Activated naive CD4-positive, alpha-beta T cell treated with Interleukin-2 at 50 U/mL for 16 hours (primary cell): ENCODE measurements around the gene PDP2.

ENCODE experiments used
- DNase-seq: peaks from one replicate; pipeline ENCODE4 v3.0.0-alpha.2; 2020

The PDP2 gene

DNA sequence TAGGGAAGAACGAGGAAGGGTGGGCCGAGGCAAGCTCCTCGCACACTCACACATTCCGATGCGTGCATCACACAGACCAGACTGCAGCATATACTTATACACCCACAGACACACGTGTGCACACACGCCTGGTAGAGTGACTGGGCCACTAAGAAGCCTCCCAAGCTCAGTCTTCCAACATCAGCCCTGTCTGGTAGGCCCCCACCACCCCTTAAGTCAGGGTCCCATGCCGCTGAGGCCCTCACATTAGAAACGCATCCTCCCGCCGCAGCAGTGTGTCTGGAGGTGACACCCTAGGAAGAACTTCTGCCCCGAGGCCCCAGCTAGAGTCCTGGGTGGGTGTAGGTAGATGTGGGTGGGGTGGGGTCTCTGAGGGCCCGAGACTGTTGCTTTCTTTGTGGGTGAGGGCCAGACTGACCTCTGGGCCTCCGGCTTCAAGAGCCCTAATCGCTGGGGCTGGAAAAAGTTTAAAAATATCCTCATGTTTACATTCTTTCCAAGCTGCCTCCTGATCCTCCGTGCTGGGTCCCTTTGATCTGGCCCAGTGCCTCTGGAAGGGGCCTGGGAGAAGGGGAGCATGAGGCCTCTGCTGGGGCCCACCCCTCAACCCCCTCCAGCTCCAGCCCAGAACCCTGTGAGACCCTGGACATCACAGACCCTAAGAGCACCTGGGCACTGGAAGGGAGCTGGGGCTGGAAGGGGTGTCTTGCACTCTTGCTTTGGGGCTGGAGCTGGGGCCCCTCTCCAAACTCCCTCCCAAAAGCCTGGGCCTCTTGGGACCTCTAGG is 24.7 kb downstream of the PDP2 start:
- no peak for DNase-seq

DNA sequence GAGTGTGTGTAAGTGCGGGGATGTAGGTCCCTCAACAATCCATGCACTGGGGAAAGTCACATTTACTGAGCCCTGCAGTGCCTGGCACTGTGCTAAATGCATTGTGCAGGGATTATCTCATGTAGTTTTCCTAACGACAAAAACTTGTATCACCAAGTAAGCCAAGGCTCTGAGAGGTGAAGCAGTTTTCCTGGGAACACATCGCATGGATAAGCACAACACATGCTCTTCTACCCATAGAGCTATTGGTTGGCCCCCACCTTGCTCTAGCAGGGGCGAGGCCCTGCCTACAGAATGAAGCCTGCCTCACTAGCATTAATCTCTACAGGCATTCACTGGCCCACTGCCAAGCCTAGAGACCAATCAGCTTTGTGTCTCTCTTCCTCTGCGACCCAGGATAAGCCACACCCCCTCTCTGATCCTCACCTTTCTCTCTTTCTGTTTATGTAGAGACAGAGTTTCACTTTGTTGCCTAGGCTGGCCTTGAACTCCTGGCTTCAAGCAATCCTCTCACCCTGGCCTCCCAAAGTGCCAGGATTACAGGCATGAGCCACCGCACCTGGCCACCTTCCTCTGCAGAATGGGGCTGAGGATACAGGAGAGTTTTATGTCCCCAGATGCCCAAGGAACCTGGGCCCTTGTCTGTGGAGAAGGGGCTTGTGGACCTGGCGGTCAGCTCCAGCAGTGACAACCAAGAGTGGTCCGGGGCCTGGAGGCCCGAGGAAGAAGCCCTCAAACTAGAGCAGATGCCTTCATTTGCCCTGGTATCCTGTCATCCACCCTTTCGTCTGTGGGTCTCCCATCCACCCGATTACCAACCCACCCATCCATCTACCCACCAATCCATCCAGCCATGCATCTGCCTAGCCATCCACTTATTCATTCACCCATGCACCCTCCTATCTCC is 25.6 kb downstream of the PDP2 start:
- DNase-seq: peak; percentile 16

DNA sequence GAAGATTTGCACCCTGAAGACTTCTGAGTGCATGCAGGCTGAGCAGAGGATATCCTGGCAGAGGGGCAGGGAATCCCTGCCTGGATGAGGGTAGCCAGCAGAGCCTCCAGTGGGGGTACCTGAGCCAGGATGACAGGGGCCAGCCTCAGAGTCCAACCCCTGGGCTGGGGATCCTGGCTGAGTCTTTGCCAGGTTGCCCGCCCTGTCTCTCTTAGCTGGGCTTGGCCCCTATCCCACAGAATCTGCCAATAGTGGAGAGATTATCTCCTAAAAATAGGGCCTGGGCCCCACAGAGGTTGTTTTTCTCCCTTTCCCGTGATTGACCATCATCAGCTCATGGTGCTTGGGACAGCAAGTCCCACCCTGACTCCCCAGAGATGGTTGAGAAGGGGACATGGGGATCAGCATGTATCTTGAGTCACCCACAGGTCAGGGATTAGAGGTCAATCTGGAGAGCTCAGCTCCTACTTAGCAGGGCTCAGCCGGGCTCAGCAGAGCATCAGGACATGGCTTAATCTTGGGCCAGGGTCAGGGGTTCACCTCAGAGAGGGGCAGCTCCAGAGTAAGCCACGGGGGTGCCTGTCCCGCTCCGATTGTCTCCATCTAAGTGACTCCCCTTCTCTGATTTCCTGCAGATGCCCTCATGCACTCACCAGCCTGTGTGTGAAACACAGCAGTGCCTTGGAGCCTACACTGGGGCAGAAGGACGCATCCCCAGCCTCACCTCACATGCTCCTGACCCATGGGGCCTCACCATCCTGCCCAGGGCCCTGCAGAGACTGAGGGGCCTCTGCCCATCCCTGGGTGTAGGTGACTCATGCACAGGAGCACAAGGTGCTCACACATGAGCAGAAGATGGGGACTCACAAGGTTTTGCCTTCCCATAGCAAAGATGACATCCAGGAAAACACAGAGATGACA is 26.9 kb downstream of the PDP2 start:
- DNase-seq: no peak

DNA sequence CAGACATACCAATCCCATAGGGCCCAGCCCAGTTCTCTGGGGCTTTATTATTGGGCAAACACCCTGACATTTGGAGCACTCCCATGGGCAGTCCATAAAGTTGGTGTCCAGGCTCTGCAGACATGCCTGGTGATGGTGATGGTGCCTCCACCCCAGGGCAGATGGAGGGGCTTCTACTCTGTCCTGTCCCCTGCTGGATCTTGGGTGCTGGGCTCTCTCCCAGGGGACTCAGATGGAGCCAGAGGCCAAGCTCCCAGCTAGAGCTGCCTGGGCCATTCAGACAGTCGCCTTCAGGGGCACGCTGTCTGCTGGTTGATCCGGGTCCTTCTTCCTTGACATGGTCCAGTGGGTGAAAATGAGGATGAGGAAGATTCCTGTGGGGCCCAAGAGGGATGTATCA is 27.8 kb downstream of the PDP2 start:
- DNase-seq: no peak

DNA sequence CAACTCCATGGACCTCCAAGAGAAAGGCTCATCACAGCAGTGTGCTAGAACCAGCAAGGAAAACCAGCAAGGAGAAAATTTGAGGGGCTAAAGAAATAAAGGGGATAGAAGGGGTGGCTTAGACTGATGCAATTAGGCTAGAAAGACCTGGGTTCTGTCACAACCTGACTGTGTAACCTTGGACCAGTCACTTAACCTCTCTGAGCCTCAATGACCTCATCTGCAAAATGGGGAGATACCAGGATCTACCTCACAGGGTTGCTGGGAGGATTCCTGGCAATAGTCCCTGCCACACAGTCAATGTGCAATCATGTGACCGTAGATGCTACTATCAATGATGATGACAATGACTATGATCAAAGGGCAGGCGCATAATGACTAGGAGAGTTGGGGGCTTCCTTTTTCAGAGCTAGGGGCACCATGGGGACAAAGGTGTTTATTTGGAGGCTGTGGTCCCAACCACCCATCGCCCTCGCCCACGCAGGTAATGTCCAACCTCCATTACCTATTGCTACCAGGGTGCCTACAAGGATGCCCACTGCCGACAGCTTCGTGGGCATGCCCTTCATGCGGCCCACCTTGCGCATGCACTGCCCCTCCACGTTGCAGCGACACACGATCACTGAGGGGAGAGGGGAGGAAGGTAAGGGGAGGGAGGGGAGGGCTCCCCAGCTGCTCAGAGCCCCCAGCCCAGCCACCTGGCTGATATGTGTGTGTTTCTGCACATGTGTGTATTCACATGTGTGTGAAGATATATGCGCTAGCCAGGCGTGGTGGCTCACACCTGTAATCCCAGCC is 28.6 kb downstream of the PDP2 start:
- no peak for DNase-seq

DNA sequence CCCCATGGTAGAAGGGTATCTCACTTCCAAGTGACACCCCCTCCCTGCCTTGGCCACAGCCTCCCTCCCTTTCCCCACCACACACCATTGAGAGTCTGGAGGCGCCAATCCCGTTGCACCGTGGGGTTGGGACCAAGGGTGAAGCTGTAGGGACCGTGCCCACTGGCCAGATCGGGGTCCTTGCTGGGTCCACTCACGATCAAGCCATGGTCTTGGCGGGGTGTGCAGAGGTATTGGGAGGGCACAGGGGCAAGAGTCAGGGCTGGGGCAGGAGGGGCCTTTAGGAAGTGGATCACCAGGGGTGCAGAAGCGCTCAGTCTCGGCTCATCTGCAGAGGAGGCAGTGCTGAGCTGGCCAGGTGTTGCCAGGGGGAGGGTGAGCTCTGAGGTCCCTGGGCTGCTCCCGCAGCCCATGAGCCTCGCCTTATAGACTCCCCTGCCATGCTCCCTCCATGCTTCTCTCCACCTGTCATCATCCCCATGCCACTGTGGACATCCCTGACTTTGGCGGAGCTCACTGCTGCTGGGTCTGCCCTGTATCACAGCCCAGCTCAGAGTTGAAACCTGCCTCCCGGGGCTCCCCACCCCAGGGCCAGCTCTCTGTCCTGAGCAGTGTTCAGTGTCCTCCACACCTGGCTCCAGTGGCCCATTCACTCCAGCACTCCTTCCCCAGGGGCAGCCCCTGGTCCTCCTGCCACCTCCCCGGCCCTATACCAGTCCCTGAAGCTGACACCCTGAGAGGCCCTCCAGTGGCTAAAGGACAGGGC is 30.0 kb downstream of the PDP2 start:
- no peak for DNase-seq

DNA sequence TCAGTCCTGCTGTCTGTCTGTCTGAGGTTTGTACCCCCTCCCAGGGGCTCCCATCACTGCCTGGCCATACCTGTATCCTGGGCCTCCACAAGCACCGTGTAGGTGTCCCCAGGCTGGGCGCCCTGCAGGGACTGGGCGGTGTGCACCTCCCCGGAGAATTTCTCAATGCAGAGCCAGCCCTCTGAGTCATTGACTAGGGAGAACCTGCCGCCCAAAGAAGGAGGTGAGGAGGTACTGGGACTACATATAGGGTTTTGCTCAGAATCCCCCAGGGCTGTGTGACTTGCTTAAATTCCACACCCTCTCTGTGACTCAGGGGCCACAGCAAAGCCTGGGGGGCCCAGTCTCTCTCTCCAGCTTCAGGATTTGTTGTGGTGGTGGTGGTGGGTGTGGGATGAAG is 30.8 kb downstream of the PDP2 start:
- DNase-seq: no peak

GRCh38 chr16:66911801-66912200 is 31.5 kb downstream of the PDP2 start:
- no peak for DNase-seq

GRCh38 chr16:66913081-66913480 is 32.8 kb downstream of the PDP2 start:
- DNase-seq: no peak

DNA sequence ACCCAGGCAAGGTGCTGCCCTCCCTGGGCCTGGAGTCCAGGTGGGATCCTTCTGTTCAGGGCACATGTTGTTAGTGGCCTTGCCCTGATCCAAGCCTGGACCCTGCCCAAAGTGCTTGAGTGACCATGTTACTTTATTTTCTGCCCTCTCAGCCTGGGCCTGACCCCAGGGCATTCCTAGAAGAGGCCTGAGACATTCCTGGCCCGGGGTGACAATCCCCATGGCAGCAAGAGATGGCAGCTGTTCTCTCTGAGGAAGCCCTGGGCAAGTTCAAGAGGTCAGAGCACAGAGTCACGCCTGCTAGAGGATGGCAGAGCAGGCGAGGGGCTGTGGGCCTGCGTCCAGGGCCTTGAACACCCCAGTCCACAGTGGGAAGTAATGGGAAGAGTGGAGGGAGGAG is 33.4 kb downstream of the PDP2 start:
- DNase-seq: no peak

DNA sequence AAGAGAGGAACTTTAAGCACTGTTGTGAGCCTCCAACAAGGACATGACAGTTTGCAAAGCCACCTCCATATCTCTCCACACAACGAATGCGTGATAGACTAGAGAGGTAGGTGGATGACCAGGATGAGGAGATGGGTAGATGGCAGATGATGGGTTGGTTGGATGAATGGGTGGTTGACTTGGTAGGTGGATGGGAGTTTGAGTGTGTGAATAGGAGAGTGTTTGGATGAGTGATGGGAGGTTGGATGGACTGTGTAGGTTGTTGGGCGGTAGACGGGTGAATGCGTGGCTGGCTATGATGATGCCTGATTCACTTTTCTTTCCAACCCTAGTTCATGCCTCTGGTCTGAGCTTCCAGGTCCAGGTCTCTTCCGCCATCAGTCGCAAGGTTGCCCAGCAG is 34.2 kb downstream of the PDP2 start:
- DNase-seq: no peak

DNA sequence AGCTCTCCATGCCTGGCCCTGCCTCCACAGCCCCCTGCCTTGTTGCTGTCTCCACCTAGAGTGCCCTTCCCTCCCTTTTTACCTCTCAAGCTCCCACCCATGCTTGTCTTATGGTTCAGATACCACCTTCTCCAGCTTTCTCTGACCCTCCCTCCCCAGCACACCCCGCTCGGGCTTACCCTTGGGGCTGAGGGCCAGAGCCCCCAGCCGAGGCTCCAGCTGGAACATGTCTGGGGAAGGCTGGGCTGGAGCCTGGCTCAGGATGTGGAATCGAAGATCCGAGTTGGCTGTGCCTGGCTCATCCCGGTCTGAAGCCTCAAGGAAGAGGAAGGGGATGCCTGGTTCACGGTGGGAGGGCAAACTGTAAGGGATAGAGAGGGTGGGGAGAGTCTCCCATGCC is 34.7 kb downstream of the PDP2 start:
- DNase-seq: no peak

GRCh38 chr16:66916518-66916917 is 36.2 kb downstream of the PDP2 start:
- no peak for DNase-seq

- DNase-seq: no peak
These were observed 37.4 kb downstream of the PDP2 start for GRCh38 chr16:66917741-66918140.

DNA sequence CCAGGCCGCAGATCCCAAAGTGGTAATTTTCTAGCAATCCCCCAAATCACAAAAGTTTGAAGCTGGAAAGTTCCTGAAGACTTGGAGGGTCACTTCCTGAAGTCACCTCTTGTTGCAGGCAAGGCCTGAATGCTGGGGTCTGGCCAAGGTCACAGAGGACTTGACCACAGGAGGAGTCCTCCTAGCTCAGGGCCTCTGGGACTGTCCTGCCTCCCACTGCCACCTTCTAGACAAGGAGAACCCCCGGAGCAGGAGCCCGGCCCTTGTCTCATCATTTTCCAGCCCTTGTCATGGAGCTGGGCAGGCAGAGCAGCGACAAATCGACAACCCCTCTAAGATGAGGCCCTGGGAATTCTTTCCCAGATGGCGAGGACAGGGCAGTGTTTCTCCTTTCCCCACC is 38.0 kb downstream of the PDP2 start:
- DNase-seq: no peak

GRCh38 chr16:66918803-66919568 is 38.7 kb downstream of the PDP2 start, which contains the start of gene CDH16:
Gene CDH16 (minus strand): TSS chr16:66918885. CDS start chr16:66918065, 820 bp downstream.
- no peak for DNase-seq

- DNase-seq: no peak
These were observed 39.4 kb downstream of the PDP2 start for GRCh38 chr16:66919569-66920298.

GRCh38 chr16:66920299-66920590 is 39.9 kb downstream of the PDP2 start:
- DNase-seq: no peak

- DNase-seq: no peak
These were observed 40.8 kb downstream of the PDP2 start for GRCh38 chr16:66920924-66921680.
